ENCODE measurements around the gene CAMSAP2. TPM values are rescaled to one million over a fixed set of nuclear protein-coding genes. Genes with fewer than 3 reads are reported as not detected.

The CAMSAP2 gene
- total RNA-seq, 2 donors from 2014 or later: 22.1 to 22.2 TPM

DNA sequence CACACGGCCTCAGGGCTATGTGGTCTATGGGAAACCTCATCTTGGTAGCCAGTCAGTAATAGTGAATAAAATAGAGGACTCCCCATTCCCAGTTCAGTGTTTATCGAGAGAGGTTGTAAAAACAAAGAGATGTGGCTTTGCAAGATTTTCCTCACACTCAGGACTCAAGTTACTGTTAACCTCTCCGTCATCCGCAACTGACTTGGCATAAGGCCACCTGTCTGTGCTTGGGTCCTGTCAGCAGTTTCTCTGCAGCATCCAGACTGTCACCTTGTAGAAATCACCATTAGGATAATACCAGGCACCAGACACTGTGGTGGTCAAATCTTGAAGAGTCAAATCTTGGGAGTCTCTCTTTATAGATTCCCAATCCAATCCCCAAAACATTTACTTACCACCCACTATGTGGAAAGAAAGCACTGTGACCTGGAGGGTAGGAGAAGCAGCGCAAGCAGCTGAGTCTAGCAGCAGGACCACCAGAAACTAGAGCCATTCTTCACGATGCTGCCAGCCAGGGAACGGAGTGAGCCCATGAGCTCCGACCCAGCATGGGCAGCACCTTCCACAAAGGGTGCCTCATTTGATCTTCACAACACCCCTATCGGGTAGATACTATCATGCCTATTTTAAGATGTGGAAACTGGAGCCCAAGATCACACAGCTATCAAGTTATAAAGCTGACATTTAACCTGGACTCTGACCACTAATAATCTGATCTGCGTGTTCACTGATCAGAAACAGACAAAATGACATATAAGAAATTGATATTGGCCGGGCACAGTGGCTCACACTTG lies 128.5 kb downstream of the CAMSAP2 start:
- H3K27ac ChIP-seq (ENCODE audit: low read depth, low read length): no peak overlapping the region
- peaks cover 7% of the 10 kb centered on the region for H3K4me1 Mint-ChIP-seq
- no peaks in the 10 kb centered on the region for H3K27me3 ChIP-seq (ENCODE audit: control insufficient read depth, insufficient read depth, low read length, poor library complexity, severe bottlenecking)
- TF ChIP-seq, protein P1, sequence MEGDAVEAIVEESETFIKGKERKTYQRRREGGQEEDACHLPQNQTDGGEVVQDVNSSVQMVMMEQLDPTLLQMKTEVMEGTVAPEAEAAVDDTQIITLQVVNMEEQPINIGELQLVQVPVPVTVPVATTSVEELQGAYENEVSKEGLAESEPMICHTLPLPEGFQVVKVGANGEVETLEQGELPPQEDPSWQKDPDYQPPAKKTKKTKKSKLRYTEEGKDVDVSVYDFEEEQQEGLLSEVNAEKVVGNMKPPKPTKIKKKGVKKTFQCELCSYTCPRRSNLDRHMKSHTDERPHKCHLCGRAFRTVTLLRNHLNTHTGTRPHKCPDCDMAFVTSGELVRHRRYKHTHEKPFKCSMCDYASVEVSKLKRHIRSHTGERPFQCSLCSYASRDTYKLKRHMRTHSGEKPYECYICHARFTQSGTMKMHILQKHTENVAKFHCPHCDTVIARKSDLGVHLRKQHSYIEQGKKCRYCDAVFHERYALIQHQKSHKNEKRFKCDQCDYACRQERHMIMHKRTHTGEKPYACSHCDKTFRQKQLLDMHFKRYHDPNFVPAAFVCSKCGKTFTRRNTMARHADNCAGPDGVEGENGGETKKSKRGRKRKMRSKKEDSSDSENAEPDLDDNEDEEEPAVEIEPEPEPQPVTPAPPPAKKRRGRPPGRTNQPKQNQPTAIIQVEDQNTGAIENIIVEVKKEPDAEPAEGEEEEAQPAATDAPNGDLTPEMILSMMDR (conservative IDR thresholded peaks at IDR 0.05): no peak
- 91 to 92% methylated on average over 8 to 11 of the region's 11 CpGs for WGBS, 2 experiments (ENCODE audit: insufficient coverage in 1 of 2, insufficient read length in 1 of 2)
- peaks cover 8% of the 10 kb centered on the region for H3K36me3 Mint-ChIP-seq (ENCODE audit: low read depth)
- H3K27me3 Mint-ChIP-seq (ENCODE audit: insufficient read depth): peaks cover 8% of the 10 kb centered on the region
- no peaks in the 10 kb centered on the region for H3K9me3 ChIP-seq (ENCODE audit: control insufficient read depth, low read length)
- no peak overlapping the region for H3K4me3 ChIP-seq (ENCODE audit: low read length)
- DNase-seq: no peak
- no peak overlapping the region for H3K4me3 Mint-ChIP-seq
- H3K9me3 Mint-ChIP-seq: no peaks in the 10 kb centered on the region
- no peak overlapping the region for H3K27ac Mint-ChIP-seq
- no peak overlapping the region for H3K9ac ChIP-seq (ENCODE audit: extremely low read depth, low read length, poor library complexity, severe bottlenecking)
- no peaks in the 10 kb centered on the region for H3K4me1 ChIP-seq (ENCODE audit: control insufficient read depth, insufficient read depth, low read length)
- peaks cover 20% of the 10 kb centered on the region for H3K36me3 ChIP-seq (ENCODE audit: control insufficient read depth, insufficient read depth, low read length)

DNA sequence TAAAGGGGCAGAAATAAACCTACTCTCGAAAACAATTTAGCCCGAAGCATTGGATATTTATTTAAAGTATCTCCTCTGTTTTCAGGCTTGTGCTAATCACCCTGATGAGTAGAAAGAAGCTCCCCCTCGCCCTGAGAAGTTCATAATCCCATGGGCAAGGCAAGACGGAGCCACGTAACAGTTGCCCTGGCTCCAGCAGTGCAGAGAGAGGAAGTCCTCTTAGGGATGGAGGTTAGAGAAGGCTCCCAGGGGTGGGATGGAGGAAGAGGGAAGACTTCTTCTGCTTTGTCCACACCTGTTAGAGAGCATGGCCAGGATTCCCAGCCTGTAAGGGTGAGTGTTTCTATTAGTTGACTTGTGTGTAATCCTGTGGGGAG lies 130.7 kb downstream of the CAMSAP2 start:
- Histone ChIP-seq H3K4me3 (ENCODE audit: low read length) (no peak overlapping the region), H3K27ac (ENCODE audit: low read depth, low read length) (no peak overlapping the region), H3K36me3 (ENCODE audit: control insufficient read depth, insufficient read depth, low read length) (peaks cover 7% of the 10 kb centered on the region), H3K27me3 (ENCODE audit: control insufficient read depth, insufficient read depth, low read length, poor library complexity, severe bottlenecking) (no peaks in the 10 kb centered on the region), H3K9ac (ENCODE audit: extremely low read depth, low read length, poor library complexity, severe bottlenecking) (no peak overlapping the region), H3K9me3 (ENCODE audit: control insufficient read depth, low read length) (no peaks in the 10 kb centered on the region), H3K4me1 (ENCODE audit: control insufficient read depth, insufficient read depth, low read length) (no peaks in the 10 kb centered on the region)
- 93 to 94% methylated on average over 4 to 5 of the region's 5 CpGs for WGBS, 2 experiments (ENCODE audit: insufficient coverage in 1 of 2, insufficient read length in 1 of 2)
- Mint-ChIP-seq H3K4me3 (no peak overlapping the region), H3K4me1 (peaks cover 7% of the 10 kb centered on the region), H3K9me3 (no peaks in the 10 kb centered on the region), H3K27ac (no peak overlapping the region), H3K27me3 (ENCODE audit: insufficient read depth) (peaks cover 17% of the 10 kb centered on the region), H3K36me3 (ENCODE audit: low read depth) (no peaks in the 10 kb centered on the region)
- TF ChIP-seq, protein P1 (conservative IDR thresholded peaks at IDR 0.05): no peak
- peak; percentile 44 for DNase-seq

DNA sequence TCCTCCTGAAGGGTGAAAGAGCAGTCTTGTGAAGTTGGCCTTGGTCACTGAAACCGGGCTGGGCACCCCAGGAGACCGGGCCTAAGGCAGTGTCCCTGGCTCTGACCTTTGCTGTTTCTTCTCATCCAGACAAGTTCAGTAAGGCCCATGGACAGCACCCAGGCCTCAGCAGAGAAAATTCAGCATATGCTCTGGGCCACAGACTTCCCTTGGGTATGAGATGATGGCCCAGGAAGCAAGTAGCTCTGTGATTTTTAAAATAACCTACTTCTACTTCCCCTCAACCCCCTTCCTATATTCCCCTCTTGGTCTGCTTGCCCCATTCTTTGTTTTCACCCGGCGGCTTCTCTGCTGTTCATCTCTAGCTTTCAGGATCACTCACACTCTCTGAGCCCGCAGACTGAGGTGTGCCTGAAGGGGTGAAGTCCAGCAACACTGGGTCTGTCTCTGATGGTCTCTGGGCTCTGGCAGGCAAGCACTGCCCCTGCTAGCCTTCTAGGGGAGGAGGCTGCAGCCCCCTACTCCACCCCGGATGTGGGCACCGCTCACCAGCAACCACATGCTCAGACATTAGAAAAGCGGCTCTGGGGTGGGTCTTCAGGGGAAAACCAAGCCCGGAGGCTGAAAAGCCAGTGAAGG lies 131.2 kb downstream of the CAMSAP2 start:
- Histone ChIP-seq H3K4me3 (ENCODE audit: low read length) (no peak overlapping the region), H3K27ac (ENCODE audit: low read depth, low read length) (no peak overlapping the region), H3K9ac (ENCODE audit: extremely low read depth, low read length, poor library complexity, severe bottlenecking) (no peak overlapping the region), H3K9me3 (ENCODE audit: control insufficient read depth, low read length) (no peaks in the 10 kb centered on the region), H3K36me3 (ENCODE audit: control insufficient read depth, insufficient read depth, low read length) (peaks cover 4% of the 10 kb centered on the region), H3K27me3 (ENCODE audit: control insufficient read depth, insufficient read depth, low read length, poor library complexity, severe bottlenecking) (no peaks in the 10 kb centered on the region), H3K4me1 (ENCODE audit: control insufficient read depth, insufficient read depth, low read length) (no peaks in the 10 kb centered on the region)
- Mint-ChIP-seq H3K36me3 (ENCODE audit: low read depth) (no peaks in the 10 kb centered on the region), H3K4me3 (no peak overlapping the region), H3K9me3 (no peaks in the 10 kb centered on the region), H3K4me1 (peaks cover 10% of the 10 kb centered on the region), H3K27me3 (ENCODE audit: insufficient read depth) (peaks cover 19% of the 10 kb centered on the region), H3K27ac (no peak overlapping the region)
- TF ChIP-seq, protein P1 (conservative IDR thresholded peaks at IDR 0.05): no peak
- 94 to 100% methylated on average over 3 to 9 of the region's 9 CpGs for WGBS, 2 experiments (ENCODE audit: insufficient coverage in 1 of 2, insufficient read length in 1 of 2)
- no peak for DNase-seq
